Panc1 (cell line): ENCODE measurements around the gene SDC3. TPM values are rescaled to one million over a fixed set of nuclear protein-coding genes. Genes with fewer than 3 reads are reported as not detected.

Source experiments
- ATAC-seq: fragments of 200-7000 bp; cut with Tn5 transposase; 2 replicates; pipeline ENCODE4 v1.9.1; 2020; ENCODE audit warnings: mild to moderate bottlenecking, moderate library complexity
- BruUV-seq: library from RNA; stranded (reverse); fragments of 400-500 nt; replicated peaks from 2 replicates; lab custom pipeline; 2021; lab: Mats Ljungman, UMichigan
- CTCF ChIA-PET: fragments of 300-600 bp; sonication (Branson Sonifier 250); formaldehyde crosslinking; loops from one replicate; lab custom pipeline; 2022; ENCODE audit warnings: antibody characterized with exemption; lab: Charles Lee
- POLR2A ChIA-PET: fragments of 300-600 bp; sonication (Branson Sonifier 250); formaldehyde crosslinking; loops from one replicate; lab custom pipeline; 2022; ENCODE audit warnings: antibody characterized with exemption; lab: Charles Lee
- DNase-seq: peaks from one replicate; pipeline ENCODE4 v3.0.0-alpha.2; 2010; ENCODE audit warnings: low read depth, low spot score
- H3K27ac ChIP-seq: 2 replicates; pipeline ENCODE4 v1.5.1; 2011; ENCODE audit warnings: mild to moderate bottlenecking, low read length, inconsistent platforms
- H3K27me3 ChIP-seq: fragments of 200-500 bp; sonication (Bioruptor generic); 2 replicates; pipeline ENCODE4 v1.6.0; 2014; ENCODE audit warnings: low read length, inconsistent platforms; ENCODE audit not compliant: control insufficient read depth, insufficient read depth
- H3K36me3 ChIP-seq: fragments of 200-500 bp; sonication (Bioruptor generic); 2 replicates; pipeline ENCODE4 v1.5.1; 2014; ENCODE audit warnings: inconsistent platforms, mild to moderate bottlenecking, low read length, moderate library complexity; ENCODE audit not compliant: control insufficient read depth, insufficient read depth
- H3K4me1 ChIP-seq: 2 replicates; pipeline ENCODE4 v1.5.1; 2011; ENCODE audit warnings: inconsistent platforms, mild to moderate bottlenecking, low read length, moderate library complexity; ENCODE audit not compliant: control insufficient read depth, insufficient read depth
- H3K4me3 ChIP-seq, 2 experiments: 2 replicates each; pipeline ENCODE4 v1.5.1; 2011 to 2012; ENCODE audit warnings: low read depth in 2 of 2, low read length in 2 of 2, mild to moderate bottlenecking in 2 of 2, inconsistent platforms in 1 of 2, moderate library complexity in 1 of 2
- H3K9me3 ChIP-seq: fragments of 200-500 bp; sonication (Bioruptor generic); 2 replicates; pipeline ENCODE4 v1.5.1; 2014; ENCODE audit warnings: low read depth, mild to moderate bottlenecking, inconsistent platforms, low read length, moderate library complexity; ENCODE audit not compliant: control insufficient read depth, insufficient read depth
- CTCF ChIP-seq: fragments of 450-650 bp; IDR thresholded peaks from 2 replicates; pipeline ENCODE4 v1.5.1; 2017; ENCODE audit warnings: mild to moderate bottlenecking
- POLR2AphosphoS5 ChIP-seq: IDR thresholded peaks from 2 replicates; pipeline ENCODE4 v1.6.1; 2012; ENCODE audit warnings: mild to moderate bottlenecking, low read depth, low read length, moderate library complexity
- REST ChIP-seq, 2 experiments: IDR thresholded peaks; 2 replicates each; pipeline ENCODE4 v1.6.1; 2011 to 2012; ENCODE audit warnings: low read depth in 2 of 2, control low read depth in 1 of 2, low read length in 1 of 2, mild to moderate bottlenecking in 1 of 2, moderate library complexity in 1 of 2; ENCODE audit not compliant: insufficient read depth in 1 of 2
- SIN3A ChIP-seq: IDR thresholded peaks from 2 replicates; pipeline ENCODE4 v1.6.1; 2012; ENCODE audit warnings: low read depth, mild to moderate bottlenecking, low read length, moderate library complexity, borderline replicate concordance; ENCODE audit not compliant: insufficient read depth
- TCF7L2 ChIP-seq: IDR thresholded peaks from 2 replicates; pipeline ENCODE4 v1.6.1; 2011; ENCODE audit warnings: mild to moderate bottlenecking, low read depth, low read length, inconsistent platforms
- in situ Hi-C: cut with HindIII; loops from 2 replicates; pipeline ENCODE4 v1.10.0; 2016; ENCODE audit warnings: low sequenced_read_pairs, low pct_unique_long_range_greater_than_20kb
- intact Hi-C: fragments of 100-400 bp; cut with micrococcal nuclease; formaldehyde crosslinking; loops from one replicate; pipeline ENCODE4 v1.10.0; 2022; ENCODE audit not compliant: unreplicated experiment
- total RNA-seq: library from RNA; stranded (reverse); gene quantifications from one replicate; pipeline ENCODE4 v1.2.1, GENCODE V29; 2021; ENCODE audit not compliant: unreplicated experiment

The SDC3 gene
- total RNA-seq, 1 experiment from 2014 or later: 36.1 TPM

GRCh38 chr1:30864681-30865080, 43.9 kb downstream of the SDC3 start:
- no peaks in the 10 kb centered on the region for H3K9me3 ChIP-seq
- no peak overlapping the region for H3K4me3 ChIP-seq
- H3K27ac ChIP-seq: no peak overlapping the region
- POLR2A ChIA-PET: no interaction called here
- in situ Hi-C loops (no loop called here), intact Hi-C loops (no loop called here)
- no peaks in the 10 kb centered on the region for H3K27me3 ChIP-seq
- CTCF ChIA-PET: no interaction called here
- no peaks in the 10 kb centered on the region for H3K36me3 ChIP-seq
- no TSS peak for BruUV-seq
- DNase-seq (no peak), ATAC-seq (no peak)
- no peaks in the 10 kb centered on the region for H3K4me1 ChIP-seq
- TF ChIP-seq CTCF: no peak
- TF ChIP-seq POLR2AphosphoS5: no peak
- no peak for TF ChIP-seq TCF7L2
- TF ChIP-seq SIN3A: no peak
- no peak for TF ChIP-seq REST (IDR thresholded peaks at IDR 0.05; ENCODE audit: insufficient read depth in 1 of 2, low read depth in 2 of 2, low read length in 1 of 2)

- intact Hi-C loops (no loop called here), in situ Hi-C loops (no loop called here)
- Histone ChIP-seq H3K27me3 (no peaks in the 10 kb centered on the region), H3K4me1 (no peaks in the 10 kb centered on the region), H3K36me3 (no peaks in the 10 kb centered on the region), H3K4me3 (no peak overlapping the region), H3K27ac (no peak overlapping the region), H3K9me3 (no peaks in the 10 kb centered on the region)
- DNase-seq: no peak
- TF ChIP-seq SIN3A (no peak), REST (IDR thresholded peaks at IDR 0.05; ENCODE audit: insufficient read depth in 1 of 2, low read depth in 2 of 2, low read length in 1 of 2) (no peak)
- CTCF ChIA-PET: no interaction called here
- POLR2A ChIA-PET: no interaction called here
- no peak for ATAC-seq
- BruUV-seq: no TSS peak
Observed at GRCh38 chr1:30863858-30864604, 44.5 kb downstream of the SDC3 start.
